Fibroblast of lung (primary cell): ENCODE results near the gene KTI12.

Experiments used
- CTCF ChIP-seq, 2 donors: IDR thresholded peaks in 1 of 2; conservative IDR thresholded peaks in 1 of 2; 1 replicate in 1 of 2; 2 replicates in 1 of 2; pipeline ENCODE4 v1.5.1; 2011 to 2012; ENCODE audit warnings: low read length in 2 of 2, control low read depth in 1 of 2, inconsistent platforms in 1 of 2, low read depth in 1 of 2, mild to moderate bottlenecking in 1 of 2
- EZH2 ChIP-seq: IDR thresholded peaks from 2 replicates; pipeline ENCODE4 v1.5.1; 2012; ENCODE audit warnings: low read length, control low read depth, mild to moderate bottlenecking; ENCODE audit errors: missing control alignments

DNA sequence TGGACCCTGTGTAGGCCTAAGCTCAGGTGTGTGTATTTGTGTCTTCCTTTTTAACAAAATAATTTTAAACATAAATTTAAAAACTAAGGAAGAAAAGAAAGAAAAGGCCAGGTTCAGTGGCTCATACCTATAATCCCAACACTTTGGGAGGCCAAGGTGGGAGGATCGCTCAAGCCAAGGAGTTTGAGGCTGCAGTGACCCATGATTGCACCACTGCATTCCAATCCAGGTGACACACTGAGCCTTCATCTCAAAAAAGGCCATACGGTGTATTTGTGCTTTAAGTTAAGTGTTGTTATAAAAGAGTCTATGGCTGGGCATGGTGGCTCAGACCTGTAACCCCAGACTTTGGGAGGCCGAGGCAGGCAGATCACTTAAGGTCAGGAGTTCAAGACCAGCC is 51.4 kb downstream of the KTI12 start:
- no peak for TF ChIP-seq CTCF (conservative IDR thresholded peaks at IDR 0.05 in 1 of 2, IDR thresholded peaks at IDR 0.05 in 1 of 2; ENCODE audit: low read depth in 1 of 2, low read length in 2 of 2)
- no peak for TF ChIP-seq EZH2
